TTC549 (cell line): ENCODE results near the gene KAT2A.
"Not testable (repeated sequence)": the region's sequence is repeated elsewhere in the genome, so short reads cannot be mapped to it uniquely, and the experiment has no call there.

ENCODE experiments used
- FAIRE-seq: peaks from 2 replicates; lab custom pipeline; 2012; peaks lifted over from hg19 to GRCh38; lab: Jason Lieb, UNC

KAT2A gene

DNA sequence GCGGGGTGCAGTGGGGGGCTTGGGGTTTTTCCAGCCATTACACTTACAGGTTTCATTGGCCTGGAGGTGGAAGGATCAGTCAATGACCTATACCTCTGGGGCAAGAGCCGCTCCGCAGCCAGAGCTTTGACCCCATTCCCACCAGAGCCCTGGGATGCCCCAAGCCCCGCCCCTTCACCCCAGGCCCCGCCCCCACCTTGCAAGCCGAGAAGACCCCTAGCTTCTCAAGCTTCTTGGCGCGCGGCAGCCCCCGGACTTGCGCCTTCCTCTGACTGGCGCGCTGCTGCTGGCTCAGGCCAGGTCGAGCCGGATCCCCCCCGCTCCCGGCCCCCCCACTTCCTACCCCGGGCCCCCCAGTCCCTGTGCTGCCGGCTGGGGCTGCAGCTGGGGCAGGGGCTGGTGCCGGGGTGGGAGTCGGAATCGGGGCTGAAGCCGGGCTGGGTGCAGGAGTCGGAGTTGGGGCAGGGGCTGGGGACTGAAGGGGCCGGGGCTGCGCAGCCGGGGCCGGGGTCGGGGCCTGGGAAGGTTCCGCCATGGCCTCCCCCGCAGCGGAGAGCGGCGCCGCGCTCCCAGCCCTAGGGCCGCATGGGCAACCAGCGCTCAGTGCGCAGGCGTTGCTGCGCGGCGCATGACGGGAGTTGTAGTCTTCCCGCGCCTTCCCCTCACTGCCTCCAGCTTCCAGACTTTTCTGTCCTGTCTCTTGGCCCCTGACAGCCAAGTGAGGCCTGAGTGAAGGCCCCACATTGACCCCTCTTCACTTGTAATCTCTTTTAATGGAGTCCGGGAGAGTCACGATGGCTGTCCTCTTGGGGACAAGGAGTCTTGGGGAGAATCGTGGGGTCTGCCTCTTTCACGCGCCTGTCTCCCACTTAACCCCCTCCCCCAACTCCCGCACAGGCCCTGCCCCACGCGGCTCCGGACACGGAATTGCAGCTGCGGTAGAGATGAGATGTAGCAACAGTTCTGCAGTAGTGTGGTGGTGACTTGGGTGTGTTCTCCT lies at the start of gene KAT2A:
KAT2A (minus strand) TSS at position 598 of the 1,000 bp plus-strand sequence; CDS start at position 535, 63 bp downstream.
- no peak for FAIRE-seq

DNA sequence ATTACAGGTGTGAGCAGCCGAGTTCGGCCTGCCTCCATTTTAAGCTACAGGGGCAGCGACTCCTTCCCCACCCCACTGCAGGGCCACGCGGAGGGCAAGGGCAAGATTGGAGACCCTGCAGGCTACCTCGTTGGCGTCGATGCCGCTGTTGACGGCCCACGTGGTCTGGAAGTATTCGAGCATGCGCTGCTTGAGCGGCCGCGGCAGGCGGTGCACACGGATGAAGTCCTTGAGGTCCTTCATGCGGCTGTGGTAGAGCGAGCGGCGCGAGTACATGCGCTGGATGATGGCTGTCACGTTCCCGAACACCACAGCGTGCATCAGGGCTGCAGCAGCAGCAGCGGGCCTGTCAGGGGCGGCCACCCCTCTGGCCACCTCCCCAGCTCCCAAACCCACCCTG lies 48.2 kb upstream of the KAT2A start:
- FAIRE-seq, result no peak

DNA sequence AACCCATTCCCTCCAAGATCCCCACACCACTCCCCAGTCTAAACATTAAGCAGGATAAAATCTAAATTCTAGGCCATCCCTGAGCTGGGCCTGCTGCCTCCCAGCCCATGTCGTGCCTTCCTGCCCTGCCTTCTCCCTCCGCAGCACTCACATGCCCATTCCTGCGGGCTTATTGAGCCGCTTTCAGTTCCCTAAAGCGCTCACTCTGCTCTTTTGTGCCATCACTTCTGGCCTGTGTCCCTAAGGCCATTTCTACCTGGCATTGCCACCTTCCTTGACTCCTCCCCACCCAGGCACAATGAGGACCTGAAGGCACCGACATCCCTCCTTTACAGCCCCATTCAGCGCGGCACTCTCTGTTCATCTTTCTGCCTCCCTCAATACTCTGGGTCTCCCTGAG lies 46.6 kb upstream of the KAT2A start:
- no peak for FAIRE-seq

DNA sequence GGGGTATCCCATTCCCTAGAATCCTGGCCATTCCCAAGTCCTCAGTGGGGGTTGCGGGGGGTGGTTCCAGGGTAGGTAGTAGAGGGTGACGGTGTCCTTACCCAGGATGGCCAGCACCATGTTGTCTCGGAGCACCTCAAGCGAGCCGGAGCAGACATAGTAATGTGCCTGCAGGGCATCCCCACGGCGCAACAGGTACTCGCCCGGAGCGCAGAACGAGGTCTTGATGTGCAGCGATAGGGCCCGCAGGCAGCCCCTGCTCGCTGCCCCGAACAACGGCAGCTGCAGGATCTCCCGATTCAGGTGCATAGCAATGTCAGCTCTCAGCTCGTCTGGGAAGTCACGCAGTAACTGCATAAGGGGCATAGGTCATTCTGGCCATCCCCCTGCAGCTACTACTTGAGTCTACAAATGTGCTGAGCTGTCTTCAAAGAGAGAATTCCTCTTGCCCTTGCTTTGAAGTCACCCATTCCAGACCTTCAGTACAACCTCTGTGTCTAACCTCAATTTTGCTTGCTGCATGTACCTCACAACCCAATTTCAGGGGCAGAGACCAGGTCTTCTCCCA lies 45.1 kb upstream of the KAT2A start:
- no peak for FAIRE-seq

DNA sequence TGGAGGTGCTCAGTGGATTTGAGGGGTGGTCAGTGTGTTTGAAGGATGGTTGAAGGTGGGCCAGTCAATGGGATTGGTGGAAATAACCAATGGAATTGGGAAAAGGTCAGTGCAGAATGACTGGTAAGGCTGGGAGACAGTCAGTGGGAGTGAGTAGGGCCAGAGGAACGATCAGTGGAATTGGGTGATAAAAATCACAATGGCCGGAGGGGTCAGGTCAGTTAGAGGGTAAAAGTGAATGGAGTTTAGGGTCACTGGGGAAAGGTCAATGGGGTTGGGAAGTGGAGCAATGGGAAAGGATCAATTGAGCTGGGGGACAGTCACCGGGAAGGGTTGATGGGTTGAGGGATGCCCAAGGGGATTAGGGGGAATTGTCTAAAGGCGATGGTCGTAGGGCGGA lies 44.6 kb upstream of the KAT2A start:
- no peak for FAIRE-seq

DNA sequence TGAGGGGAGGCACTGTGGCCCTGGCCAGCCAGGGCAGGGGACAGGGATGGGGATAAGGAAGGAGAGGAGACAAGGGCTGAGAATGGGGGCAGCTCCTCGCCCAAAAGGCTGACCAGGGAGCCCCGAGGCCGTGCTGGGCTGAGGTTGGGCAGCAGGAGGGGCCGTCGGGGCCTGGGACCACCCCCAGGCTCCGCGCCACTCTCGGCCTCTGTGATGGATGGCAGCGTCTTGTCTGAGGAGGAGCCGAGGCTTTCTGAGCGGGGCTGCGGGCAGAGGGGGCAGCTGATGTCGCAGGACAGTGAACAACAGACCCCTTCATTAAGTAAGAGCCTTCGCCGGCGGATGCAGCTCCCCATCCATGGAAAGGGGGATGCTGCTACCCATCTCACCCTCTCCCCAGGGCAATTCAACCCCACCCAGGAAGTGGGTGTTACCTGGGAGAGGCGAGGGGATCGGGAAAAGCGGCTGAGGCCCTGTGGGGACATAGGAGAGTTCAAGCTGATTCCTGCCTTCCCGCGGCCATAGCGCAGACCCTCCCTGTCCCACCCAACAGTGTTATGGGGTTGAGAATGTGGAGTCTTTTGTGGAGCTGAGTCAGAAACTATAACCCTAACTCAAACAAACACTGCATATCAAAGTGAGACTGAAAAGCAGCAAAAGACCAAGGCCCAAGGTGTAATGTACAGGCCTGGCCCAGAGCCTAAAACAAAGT lies 42.7 kb upstream of the KAT2A start:
- FAIRE-seq, result no peak

DNA sequence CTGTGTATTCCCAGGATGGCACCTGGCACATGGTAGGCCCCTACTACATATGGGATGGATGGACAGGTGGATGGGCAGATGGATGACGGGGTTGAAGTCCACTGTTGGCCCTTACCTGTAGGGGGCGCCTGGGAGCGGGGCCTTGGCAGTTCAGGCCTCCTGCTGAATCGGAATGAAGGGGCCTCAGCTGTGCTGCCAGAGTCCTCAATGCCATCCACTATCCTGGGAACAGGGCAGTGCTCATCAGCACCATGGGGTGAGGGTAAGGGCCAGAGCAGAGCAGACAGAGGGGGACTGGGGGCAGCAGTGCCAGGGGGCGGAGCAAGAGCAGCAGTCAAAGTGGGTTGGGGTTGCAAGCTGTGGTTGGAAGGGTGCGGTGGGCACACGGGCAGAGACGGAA lies 41.9 kb upstream of the KAT2A start:
- no peak for FAIRE-seq

DNA sequence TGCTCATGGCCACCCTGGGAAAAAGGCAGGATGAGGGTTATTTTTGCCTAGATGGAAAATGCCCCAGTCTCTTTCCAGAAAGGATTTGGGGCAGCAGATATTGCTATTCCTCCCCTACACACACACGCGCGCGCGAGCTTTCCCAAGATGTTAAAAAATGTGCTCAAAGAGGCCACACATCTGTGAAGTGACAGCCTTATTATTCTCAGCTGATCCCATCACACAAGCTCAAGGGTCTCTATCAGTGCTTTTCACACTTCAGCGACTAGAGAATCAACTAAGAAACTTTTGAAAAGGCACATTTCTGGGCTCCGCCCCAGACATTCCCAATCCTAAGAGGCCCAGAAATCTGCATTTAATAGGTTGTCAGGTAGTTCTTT lies 39.4 kb upstream of the KAT2A start:
- FAIRE-seq, result no peak

DNA sequence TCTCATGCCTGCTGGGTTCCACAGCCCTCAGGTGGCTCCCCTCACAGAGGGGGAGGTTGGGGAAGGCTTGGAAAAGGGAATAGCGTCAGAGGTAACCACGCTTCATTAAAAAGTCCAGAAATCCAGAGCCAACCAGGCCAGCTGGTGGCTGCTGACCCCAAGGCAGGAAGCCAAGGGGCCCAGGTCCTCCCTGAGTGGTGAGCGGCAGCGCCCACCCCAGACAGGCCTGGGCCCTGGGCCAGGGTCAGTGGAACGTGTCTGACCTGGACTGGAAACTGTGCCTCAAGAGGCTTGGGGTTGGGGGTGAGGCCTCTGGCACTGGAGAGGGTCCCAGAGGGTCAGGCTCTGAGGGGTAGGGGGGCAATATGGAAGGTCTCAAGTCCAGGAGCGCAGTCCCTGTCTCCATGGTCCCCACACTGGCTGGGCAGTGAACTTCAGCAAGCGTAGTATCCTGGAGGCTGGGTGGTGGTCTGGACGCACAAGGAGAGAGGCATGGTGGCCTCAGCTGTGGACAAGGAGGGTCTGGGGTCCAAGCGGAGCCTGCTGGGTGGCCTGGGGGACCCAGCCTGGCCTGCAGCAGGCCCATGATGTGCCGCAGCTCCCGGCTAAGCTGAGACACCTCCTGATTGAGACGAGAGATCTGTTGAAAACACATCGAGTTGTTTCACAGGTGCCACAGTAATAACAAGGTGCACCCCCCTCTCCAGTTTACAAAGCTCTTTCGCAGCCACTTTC lies 38.8 kb upstream of the KAT2A start:
- no peak for FAIRE-seq

DNA sequence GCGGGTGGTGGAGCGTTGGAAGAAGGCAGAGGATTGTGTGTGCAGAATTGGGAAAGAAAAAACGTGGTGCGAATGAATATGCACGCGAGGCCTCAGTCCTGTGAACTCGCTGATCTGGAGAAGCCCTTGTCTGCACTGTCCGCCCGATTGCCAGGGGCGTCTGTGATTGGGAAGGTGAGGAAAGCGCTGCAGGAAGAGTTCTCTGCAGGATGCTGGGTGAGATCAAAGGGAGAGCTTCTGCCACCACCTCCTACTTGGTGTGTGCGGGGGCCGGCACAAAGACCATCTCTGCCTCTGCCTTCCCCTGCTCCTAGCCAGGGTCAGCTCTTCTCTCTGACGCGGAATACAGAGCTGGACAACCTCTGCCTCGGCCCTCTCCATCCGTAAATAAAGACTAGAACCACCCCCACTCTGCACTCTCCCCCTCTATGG lies 34.5 kb upstream of the KAT2A start:
- no peak for FAIRE-seq

DNA sequence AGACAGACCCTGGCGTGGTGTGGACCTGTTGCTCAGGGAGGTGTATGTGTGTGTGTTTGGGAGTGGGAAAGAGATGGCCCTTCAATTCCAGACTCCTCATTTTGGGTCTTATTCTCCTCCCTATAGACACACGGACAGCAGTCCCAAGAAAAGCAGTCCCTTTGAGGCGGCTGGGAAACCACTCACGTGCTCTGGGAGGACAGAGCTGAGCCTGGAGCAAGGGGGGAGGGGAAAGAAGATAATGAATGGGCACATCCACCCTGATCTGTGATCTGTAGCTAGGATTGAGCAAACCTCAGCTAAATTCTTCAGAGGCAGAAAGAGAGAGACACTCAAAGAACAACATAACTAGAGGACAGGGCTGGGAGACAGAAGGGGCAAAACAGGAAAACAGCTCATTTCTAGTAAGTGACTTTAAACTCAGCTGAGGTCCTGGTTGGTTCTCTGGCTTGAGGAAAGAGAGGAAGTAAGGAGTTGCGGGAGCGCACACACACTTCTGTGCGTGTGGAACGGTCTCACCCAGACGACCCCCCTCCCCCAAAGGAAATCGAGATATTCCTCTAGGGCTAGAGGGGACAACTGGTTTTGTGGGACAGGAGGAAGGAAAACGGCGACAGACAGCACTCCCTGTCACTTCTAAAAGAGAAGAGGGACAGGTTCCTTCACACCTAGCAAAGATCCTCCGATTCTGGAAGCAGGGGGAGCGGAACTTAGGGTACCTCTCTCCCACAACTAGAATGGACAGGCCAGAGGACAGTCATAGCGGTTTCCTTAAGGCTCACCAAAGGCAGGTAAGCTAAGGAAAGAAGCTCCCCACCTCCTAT lies 33.0 kb upstream of the KAT2A start:
- FAIRE-seq, result no peak

DNA sequence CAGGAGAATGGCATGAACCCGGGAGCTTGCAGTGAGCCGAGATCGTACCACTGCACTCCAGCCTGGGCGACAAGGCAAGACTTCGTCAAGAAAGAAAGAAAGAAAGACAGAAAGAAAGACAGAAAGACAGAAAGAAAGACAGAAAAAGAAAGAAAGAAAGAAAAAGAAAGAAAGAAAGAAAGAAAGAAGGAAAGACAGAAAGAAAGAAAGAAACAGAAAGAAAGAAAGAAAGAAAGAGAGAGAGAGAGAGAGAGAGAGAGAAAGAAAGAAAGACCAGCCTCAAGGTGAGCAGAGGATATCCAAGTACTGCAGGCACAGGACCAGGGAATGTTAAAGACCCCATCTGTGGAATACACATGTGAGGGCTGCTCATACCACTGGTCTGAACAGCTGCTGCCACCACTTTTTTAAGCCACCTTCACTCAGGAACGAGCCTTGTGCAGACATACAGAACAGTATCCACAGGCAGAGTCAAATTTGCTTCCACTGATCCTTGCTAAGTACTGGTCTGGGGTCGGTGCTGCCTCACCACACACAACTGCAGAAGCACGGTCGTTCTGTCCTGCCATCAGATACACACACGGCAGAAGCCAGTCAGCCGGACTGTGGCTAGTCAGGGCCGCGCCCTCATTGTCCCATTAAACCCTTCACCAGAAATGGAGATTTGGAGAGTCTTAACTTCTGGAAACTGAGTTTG lies 25.9 kb upstream of the KAT2A start:
- FAIRE-seq, result no peak

DNA sequence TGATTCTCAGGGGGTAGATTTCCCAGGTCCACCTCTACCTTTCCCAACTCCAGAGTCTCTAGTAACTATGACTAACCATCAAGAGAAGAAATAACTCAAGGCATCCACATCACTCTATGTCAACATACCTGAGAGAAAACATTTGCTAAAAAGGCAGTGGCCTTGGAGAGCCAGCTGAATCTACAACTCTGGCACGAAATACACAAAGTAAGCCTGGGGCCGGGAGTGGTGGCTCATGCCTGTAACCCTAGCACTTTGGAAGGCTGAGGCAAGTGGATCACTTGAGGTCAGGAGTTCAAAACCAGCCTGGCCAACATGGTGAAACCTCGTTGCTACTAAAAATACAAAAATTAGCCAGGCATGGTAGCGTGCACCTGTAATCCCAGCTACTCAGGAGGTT lies 22.0 kb upstream of the KAT2A start:
- not testable (repeated sequence) for FAIRE-seq

DNA sequence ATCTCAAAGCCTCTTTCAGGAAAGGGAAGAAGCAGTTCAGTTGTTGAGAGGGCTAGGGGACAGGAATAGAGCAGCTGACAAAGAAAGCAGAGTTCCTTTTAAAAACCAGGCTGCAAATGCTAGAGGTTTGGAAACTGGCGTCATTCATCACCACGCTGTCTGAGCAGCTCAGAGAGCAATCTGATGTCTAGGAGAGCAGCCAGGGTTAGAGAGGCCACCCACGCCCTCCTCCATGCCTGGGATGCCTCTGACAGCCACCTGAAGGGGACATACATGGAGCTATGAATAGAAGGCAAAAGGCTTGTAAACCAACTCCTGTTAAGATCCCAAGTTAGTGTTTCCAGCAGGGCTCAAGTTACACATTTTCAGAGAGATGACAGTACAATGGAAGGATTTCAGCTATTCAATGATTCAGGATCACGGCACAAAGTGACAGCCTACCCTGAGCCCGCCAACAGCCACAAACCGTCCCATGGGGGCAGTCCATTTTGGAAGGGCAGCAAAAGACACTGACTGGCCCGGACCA lies 21.3 kb upstream of the KAT2A start:
- FAIRE-seq, result no peak

DNA sequence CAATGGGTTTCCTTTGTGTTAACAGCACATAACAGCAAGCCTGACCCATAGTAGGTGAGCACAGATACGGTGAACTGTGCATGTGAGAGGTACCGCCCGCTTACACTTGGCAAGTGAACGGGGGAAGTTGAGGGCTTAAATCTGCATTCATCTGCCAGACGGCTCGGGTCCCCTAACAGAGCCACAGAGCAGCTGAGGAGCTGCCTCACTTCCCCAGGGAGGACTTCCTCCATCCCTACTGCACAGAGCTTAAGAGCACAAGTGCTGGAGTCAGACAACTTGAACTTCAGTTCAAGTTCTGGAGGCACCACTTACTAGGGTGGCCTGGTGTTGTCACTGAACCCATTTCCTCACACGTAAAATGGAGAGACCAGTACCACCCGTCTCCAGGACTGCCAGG lies 20.2 kb upstream of the KAT2A start:
- FAIRE-seq, result no peak

DNA sequence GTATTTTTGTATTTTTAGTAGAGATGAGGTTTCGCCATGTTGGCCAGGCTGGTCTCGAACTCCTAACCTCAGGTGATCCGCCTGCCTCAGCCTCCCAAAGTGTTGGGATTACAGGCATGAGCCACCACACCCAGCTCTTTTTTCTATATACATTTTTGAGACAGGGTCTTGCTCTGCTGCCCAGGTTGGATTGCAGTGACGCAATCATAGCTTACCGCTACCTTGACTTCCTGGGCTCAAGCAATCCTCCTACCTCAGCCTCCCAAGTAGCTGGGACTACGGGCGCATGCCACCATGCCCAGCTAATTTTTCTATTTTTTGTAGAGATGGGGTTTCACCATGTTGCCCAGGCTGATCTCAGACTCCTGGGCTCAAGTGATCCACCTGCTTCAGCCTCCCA lies 19.5 kb upstream of the KAT2A start:
- not testable (repeated sequence) for FAIRE-seq

DNA sequence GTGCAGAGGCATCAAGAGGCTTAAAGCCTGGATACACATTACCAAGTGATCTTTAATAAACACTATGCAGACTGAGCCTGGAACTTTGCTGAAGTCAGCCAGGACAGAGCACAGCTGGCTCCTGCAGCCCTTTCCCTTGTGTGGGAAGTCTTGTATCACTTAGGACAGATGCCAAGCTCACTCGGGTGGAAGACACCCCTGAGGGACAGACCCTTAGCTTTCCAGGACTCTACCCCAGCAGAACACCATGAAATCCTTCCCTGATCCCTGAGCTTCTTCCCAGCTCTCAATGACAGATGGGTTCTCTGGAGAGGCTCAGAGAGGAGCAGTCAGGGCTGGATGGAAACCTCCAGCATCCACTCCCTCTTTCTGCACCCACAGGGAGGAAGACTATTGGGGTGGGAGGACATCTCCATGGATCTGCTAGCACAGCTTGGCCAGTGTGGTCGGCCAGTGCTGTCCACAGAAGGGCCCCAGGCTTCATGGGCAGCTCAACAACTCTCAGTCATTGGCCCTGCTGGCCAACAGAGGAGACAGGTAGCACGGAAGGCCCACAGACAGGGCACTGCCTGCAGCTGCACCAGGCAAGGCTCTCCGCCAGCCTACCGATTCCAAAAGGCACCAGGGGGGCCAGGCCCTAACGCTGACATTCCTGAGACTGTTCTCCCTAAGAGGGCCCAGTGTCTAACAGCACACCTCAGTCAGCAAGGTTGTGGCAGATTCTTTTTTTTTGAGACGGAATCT lies 17.8 kb upstream of the KAT2A start:
- FAIRE-seq, result no peak

DNA sequence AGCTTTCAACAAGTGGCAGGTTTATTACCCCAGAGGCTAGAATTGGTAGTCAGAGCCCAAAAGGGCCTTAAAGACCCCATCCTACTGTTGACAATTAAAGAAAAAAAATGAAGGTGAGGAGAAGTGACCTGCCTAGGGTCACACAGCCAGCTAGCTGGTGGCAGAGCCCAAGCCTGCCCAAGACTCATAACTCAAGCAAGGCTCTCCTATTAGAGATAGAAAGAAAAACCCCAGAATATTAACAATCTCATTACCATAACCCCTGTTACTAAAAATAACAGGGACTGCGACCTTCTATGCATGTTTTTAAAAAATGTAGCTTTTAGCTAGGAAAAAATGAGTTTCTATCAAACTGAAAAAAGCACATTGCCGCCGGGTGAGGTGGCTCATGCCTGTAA lies 15.5 kb upstream of the KAT2A start:
- no peak for FAIRE-seq

DNA sequence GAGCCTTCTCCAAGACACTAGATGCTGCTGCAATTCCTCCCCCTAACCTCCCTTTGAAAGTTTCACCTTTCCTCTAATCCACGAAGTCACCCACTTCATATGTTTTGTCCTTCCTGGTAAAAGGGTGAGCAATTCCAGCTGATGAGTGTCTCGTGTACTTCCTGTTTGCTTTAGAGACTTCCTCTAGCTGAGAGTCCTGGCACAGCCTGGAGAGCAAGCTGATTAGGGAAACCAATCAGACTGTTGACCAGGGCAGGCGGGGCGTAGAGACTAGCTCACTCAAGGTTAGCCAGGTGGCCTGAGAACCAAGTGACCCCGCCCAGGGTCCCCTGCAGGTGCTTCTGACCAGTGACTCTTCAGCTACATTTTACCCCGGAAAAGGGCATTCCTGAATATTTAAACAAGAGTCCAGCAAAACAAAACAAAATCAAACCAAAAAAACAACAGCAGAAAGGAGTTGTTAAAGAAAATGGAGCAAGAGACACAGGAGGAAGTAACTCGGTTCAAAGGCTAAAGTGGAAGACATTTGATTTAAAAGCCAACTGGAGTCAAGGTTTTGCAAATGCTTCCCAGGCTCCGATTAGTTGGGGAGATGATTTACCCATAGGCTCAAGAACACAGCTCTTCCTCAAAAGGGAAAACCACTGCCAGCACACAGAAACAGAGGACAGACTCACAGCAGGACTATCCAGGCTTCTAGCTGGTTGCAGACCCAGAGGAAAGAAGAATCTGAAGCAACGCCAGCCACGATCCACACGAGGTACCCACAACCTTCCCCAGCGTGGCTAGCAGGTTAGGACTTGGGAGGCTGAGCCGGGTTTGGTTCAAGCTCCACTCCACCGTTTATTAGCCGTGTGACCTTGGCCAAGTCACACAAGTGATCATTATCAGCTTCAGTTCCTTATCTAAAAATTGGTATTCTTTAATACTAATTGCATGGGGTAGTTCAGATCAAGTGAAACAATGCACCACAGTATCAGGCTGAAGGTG lies 14.8 kb upstream of the KAT2A start:
- FAIRE-seq, result no peak
